LNCAP (cell line): Measurements from ENCODE around the gene SEC22A.

Experiments used
- CTCF ChIP-seq: fragments of 450-650 bp; IDR thresholded peaks from 2 replicates; pipeline ENCODE4 v1.5.1; 2017; ENCODE audit warnings: mild to moderate bottlenecking

SEC22A gene

GRCh38 chr3:123165163-123165562, 36.6 kb upstream of the SEC22A start:
- TF ChIP-seq CTCF, result no peak

GRCh38 chr3:123167686-123168085, 34.1 kb upstream of the SEC22A start:
- no peak for TF ChIP-seq CTCF

GRCh38 chr3:123168122-123168521, 33.6 kb upstream of the SEC22A start:
- no peak for TF ChIP-seq CTCF

- no peak for TF ChIP-seq CTCF
Observed at GRCh38 chr3:123168605-123169004, 33.1 kb upstream of the SEC22A start.

GRCh38 chr3:123169492-123169929, 32.2 kb upstream of the SEC22A start:
- TF ChIP-seq CTCF, result no peak

GRCh38 chr3:123169930-123170329, 31.8 kb upstream of the SEC22A start:
- no peak for TF ChIP-seq CTCF

- TF ChIP-seq CTCF, result no peak
Observed at GRCh38 chr3:123180791-123181190, 21.0 kb upstream of the SEC22A start.

GRCh38 chr3:123186695-123187094, 15.0 kb upstream of the SEC22A start:
- no peak for TF ChIP-seq CTCF
